Measurements from ENCODE around the gene ARCN1.
"Not testable (repeated sequence)": the region's sequence is repeated elsewhere in the genome, so short reads cannot be mapped to it uniquely, and the experiment has no call there.

The ARCN1 gene

DNA sequence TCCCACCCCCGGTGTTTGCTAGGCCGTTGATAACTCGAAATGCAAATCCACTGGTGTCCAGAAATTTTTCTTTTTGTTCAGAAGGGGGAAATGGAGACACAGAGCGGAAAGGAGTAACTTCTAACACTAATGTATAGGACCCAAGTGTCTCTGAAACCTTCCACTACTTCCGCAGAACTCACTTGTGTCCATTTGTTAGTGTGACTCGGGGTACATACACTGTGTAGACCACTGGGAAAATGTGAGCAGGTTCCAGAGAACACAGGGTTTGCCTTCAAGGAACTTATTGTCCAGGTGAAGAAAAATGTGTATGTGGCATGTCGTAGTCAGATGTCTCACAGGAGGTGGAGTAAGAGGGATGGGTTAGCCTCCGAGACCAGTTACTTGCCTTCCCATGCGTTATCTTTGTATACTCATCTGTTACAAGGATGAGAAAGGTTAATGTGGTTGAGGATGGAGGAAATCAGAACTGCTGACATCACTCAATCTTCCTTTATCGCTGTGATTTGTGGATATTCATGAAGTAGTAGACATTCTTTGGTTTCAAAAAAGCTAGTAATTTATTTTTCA, 857 bp downstream of the ARCN1 start:
- Histone ChIP-seq H3K4me3 (peak overlapping the region; percentile 98), H3K27me3 (no peaks in the 10 kb centered on the region), H3K4me1 (peaks cover 0 to 53% (median 24%) of the 10 kb centered on the region in 4 donors), H3K27ac (peak overlapping the region; percentile 99), H3K9me3 (no peaks in the 10 kb centered on the region), H3K36me3 (no peaks in the 10 kb centered on the region)
- intact Hi-C loops (cut with DNase I; ENCODE audit: low total_unique reads) = loop anchor here (5.0 kb wide), 1 partner anchor 34 kb away; the partner anchor contains the start of gene PHLDB1
- no peak for DNase-seq
- TF ChIP-seq, protein P1, sequence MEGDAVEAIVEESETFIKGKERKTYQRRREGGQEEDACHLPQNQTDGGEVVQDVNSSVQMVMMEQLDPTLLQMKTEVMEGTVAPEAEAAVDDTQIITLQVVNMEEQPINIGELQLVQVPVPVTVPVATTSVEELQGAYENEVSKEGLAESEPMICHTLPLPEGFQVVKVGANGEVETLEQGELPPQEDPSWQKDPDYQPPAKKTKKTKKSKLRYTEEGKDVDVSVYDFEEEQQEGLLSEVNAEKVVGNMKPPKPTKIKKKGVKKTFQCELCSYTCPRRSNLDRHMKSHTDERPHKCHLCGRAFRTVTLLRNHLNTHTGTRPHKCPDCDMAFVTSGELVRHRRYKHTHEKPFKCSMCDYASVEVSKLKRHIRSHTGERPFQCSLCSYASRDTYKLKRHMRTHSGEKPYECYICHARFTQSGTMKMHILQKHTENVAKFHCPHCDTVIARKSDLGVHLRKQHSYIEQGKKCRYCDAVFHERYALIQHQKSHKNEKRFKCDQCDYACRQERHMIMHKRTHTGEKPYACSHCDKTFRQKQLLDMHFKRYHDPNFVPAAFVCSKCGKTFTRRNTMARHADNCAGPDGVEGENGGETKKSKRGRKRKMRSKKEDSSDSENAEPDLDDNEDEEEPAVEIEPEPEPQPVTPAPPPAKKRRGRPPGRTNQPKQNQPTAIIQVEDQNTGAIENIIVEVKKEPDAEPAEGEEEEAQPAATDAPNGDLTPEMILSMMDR (IDR thresholded peaks at IDR 0.05) = no peak

DNA sequence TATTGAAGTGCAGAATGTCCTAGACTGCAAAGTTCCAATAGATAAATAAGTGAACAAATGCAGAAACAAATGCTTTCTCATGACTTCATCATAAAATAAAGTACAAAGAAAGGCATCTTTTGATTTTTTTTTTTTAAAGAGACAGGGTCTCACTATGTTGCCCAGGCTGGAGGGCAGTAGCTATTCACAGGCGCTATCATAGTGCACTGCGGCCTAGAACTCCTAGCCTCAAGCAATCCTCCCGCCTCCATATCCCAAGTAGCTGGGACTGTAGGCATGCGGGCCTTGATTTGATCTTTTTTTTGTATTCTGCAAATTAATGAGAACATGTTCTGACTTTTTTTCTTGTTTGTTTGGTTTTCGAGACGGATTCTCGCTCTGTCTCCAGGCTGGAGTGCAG, 2.4 kb downstream of the ARCN1 start:
- TF ChIP-seq, protein P1 (IDR thresholded peaks at IDR 0.05) = no peak
- DNase-seq = no peak
- no peaks in the 10 kb centered on the region for H3K9me3 ChIP-seq
- no peaks in the 10 kb centered on the region for H3K27me3 ChIP-seq
- H3K4me3 ChIP-seq = peak overlapping the region in 1 of 2 donors; percentile 98
- intact Hi-C loops (cut with DNase I; ENCODE audit: low total_unique reads) = loop anchor here (5.0 kb wide), 1 partner anchor 33 kb away; the partner anchor contains the start of gene PHLDB1
- H3K4me1 ChIP-seq = peaks cover 0 to 68% (median 24%) of the 10 kb centered on the region in 4 donors
- no peaks in the 10 kb centered on the region for H3K36me3 ChIP-seq
- no peak overlapping the region for H3K27ac ChIP-seq

DNA sequence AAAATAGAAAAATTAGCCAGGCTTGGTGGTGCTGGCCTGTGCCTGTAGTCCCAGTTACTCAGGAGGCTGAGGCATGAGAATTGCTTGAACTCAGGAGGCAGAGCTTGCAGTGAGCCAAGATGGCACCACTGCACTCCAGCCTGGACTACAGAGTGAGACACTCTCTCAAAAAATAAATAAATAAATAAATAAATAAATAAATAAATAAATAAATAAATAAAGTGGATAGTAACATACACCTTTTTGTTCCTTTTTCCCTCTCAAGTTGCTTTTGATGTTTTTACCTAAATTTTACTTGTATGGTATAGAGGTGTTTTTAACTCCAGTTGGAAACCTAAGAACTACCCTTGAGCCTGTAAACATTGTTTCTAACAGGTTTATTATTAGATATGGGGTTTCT, 5.8 kb downstream of the ARCN1 start:
- H3K27me3 ChIP-seq = not testable (repeated sequence)

DNA sequence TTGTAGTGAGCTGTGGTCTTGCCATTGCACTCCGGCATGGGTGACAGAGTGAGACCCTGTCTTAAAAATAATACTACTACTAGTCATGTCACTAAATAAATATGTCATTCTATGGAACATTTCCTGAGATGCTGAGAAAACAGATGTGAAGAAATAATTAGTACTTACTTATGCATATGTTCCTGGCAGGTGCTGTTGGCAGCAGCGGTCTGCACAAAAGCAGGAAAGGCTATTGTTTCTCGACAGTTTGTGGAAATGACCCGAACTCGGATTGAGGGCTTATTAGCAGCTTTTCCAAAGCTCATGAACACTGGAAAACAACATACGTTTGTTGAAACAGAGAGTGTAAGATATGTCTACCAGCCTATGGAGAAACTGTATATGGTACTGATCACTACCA, 8.8 kb downstream of the ARCN1 start:
- TF ChIP-seq, protein P1 (IDR thresholded peaks at IDR 0.05) = no peak
- H3K36me3 ChIP-seq = peaks cover 31 to 53% (median 45%) of the 10 kb centered on the region in 3 donors
- peaks cover 0 to 44% (median 11%) of the 10 kb centered on the region in 4 donors for H3K4me1 ChIP-seq
- no peaks in the 10 kb centered on the region for H3K27me3 ChIP-seq
- intact Hi-C loops (cut with DNase I; ENCODE audit: low total_unique reads) = no loop called here
- no peak overlapping the region for H3K27ac ChIP-seq
- no peak for DNase-seq
- H3K9me3 ChIP-seq = no peaks in the 10 kb centered on the region
- no peak overlapping the region for H3K4me3 ChIP-seq

More for the DNA sequence above, 5.8 kb downstream of the ARCN1 start:
- intact Hi-C loops (cut with DNase I; ENCODE audit: low total_unique reads); H3K9me3 ChIP-seq; DNase-seq; H3K4me3 ChIP-seq: not testable (repeated sequence)
- H3K27ac ChIP-seq = peak overlapping the region in 1 of 2 donors; percentile 22
- peaks cover 0 to 72% (median 26%) of the 10 kb centered on the region in 4 donors for H3K4me1 ChIP-seq
- H3K36me3 ChIP-seq = peaks cover under 1 to 22% (median 14%) of the 10 kb centered on the region in 3 donors

DNA sequence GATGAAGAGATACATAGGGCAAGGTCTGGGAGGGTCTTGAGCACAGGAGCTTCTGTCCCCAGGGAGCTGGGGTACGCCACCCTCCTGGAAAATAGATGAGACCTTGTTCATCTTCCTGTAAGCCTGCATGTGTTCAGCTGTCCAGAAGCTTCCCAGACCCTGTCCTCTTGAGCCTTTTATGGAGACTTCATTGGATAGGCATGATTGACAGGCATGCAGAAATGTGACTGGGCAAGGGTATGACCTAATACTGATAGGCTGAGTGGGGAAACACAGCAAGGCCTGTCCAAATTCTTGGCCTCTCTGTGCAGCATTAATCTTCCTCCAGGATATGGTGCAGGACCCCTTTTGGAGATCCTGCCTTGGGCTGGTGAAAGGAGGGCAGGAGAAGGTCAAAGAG, 15.7 kb downstream of the ARCN1 start:
- H3K9me3 ChIP-seq = no peaks in the 10 kb centered on the region
- peaks cover 74 to 99% (median 89%) of the 10 kb centered on the region in 3 donors for H3K36me3 ChIP-seq
- H3K4me3 ChIP-seq = no peak overlapping the region
- peaks cover 0 to 13% (median 6%) of the 10 kb centered on the region in 4 donors for H3K4me1 ChIP-seq
- no peak for DNase-seq
- intact Hi-C loops (cut with DNase I; ENCODE audit: low total_unique reads) = no loop called here
- TF ChIP-seq, protein P1 (IDR thresholded peaks at IDR 0.05) = no peak
- no peaks in the 10 kb centered on the region for H3K27me3 ChIP-seq
- H3K27ac ChIP-seq = no peak overlapping the region

DNA sequence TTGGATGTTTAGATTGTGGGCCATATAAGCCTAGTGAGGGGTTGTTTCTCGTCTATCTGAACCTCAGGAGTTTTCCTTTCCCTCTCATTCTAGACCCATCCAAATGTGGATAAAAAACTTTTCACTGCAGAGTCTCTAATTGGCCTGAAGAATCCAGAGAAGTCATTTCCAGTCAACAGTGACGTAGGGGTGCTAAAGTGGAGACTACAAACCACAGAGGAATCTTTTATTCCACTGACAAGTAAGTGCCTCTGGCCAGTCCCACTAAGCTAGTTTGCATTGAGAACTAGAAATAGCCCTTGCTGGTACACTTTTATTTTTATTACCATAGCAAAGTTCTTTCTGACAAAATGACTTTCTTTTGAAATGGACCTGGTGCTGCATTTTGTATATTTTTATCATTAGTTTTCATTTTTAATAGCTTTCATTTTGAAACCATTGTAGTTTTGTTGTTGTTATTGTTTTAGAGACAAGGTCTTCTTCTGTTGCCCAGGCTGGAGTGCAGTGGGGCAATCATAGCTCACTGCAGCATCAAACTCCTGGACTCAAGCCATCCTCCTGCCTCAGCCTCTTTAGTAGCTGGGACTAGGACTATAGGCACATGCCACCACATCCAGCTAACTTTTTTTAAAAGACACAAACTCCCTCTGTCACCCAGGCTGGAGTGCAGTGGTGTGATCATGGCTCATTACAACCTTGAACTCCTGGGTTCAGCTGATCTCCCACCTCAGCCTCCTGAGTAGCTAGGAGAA, 20.6 kb downstream of the ARCN1 start:
- Histone ChIP-seq H3K9me3 (no peaks in the 10 kb centered on the region), H3K36me3 (peaks cover 56 to 96% (median 77%) of the 10 kb centered on the region in 3 donors), H3K4me1 (peaks cover 0 to 39% (median 21%) of the 10 kb centered on the region in 4 donors), H3K27ac (peak overlapping the region; percentile 61 to 62), H3K27me3 (no peaks in the 10 kb centered on the region), H3K4me3 (no peak overlapping the region)
- intact Hi-C loops (cut with DNase I; ENCODE audit: low total_unique reads) = loop anchor here (5.0 kb wide), 1 partner anchor 65 kb away; no protein-coding TSS in a partner anchor
- no peak for DNase-seq
- TF ChIP-seq, protein P1 (IDR thresholded peaks at IDR 0.05) = no peak
